CD4-positive, alpha-beta T cell treated with Interleukin-4 for 4 hours (primary cell): ENCODE results near the gene LZTS2.
A peak's percentile ranks its signal among the peaks of the same experiment; 100 is the strongest.

Source experiments
- DNase-seq: peaks from one replicate; pipeline ENCODE4 v3.0.0-alpha.2; 2020

LZTS2 gene

GRCh38 chr10:100979791-100980272 is 19.8 kb upstream of the LZTS2 start:
- DNase-seq = no peak

DNA sequence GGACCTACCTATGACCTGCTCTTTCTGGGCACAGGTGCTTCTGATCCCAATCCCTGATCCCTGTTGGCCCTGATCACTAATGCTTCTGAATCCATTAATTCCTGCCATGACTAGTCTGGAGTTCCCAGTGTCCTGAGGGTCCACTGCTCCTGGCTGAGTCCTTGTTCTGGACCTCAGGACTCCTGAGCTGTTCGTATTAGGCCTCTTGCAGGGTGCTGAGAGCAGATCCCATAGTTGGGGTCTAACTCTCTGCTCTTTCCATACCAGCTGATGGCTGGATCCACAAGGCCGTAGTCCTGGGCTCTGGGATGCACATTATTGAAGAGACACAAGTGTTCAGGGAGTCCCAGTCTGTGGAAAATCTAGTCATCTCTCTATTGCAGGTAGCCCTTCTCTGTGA is 19.3 kb upstream of the LZTS2 start:
- DNase-seq = no peak

DNA sequence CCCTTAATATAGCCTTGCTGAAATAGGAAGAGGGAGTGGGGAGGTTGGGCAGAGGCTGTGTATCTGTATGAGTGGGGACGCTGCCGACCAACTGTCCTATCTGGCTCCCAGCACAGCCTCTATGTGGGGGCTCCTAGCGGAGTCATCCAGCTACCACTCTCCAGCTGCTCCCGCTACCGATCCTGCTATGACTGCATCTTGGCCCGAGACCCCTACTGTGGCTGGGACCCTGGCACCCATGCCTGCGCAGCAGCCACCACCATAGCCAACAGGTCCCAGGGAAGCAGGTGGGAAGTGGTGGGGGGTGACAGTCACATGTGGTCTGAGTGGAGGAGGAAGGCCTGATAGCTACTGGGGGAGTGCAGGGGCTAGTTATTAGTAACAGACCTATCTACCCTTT is 18.9 kb upstream of the LZTS2 start:
- no peak for DNase-seq

GRCh38 chr10:100981178-100981772 is 18.3 kb upstream of the LZTS2 start:
- no peak for DNase-seq

- no peak for DNase-seq
Observed at GRCh38 chr10:100982916-100983830, 16.4 kb upstream of the LZTS2 start.

- DNase-seq = no peak
Observed at GRCh38 chr10:100983868-100984671, 15.5 kb upstream of the LZTS2 start.

DNA sequence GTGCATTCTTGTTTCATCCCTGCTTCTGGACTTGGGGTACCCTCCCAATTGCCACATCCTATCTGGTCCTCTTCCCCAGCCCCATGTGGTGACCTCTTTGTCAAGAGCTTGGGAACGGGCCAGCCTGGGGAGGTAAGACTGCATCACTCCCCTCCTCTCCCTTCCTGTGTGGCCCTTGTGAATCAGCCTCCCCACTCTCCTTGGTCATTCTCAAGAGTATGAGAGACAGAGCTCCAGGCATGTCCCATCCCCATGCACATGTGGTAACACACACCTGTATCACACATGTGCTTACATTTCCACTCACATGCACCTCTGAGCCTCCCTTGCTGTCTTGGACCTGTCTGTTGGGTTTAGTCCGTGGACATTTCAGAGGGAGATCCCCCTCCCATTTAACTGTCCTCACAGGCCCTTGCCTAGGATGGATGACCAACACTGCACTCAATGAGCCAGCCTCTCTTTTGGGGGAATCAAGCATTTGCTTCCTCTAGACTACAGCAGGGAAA is 14.9 kb upstream of the LZTS2 start:
- no peak for DNase-seq

GRCh38 chr10:100985336-100985735 is 14.3 kb upstream of the LZTS2 start:
- no peak for DNase-seq

GRCh38 chr10:100986623-100986951 is 13.0 kb upstream of the LZTS2 start:
- DNase-seq = no peak

DNA sequence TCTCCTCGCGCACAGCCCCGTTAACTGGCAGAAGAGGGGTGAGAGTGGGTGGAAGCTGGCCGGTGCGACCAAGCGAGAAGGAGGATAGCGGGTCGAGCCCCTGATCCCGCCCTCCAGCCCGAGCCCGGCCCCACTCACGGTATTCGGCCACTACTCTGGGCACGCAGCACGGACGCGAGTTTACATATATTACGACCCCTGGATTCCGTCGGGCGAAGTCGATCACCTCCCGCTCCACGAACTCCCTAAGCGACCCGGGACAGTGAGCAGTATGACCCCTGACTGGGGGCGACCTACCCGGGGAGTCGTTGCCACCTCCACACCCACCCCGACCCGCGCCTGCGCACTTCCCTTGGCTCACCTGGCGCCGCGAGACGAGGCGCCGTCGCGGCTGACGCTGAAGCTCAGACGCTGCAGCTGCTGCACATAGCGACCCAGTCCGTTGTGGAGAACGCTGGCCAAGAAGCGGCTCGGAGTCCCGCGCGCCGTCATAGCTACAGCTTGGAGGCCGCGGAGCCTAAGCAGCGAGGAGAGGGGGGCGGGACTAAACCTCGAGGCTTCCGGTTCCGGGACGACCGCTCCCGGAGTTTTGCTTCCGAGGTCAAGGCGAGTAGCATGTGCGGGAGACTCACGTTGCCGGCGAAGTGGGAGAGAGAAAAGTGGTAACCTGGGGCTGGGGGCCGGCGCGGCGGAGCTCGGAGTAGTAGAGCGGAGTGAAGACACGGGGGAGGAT is 12.5 kb upstream of the LZTS2 start, which contains the start of the genes MRPL43 and TWNK:
Gene MRPL43 (minus strand): TSS at position 546 of the 733 bp plus-strand sequence. CDS start 54 bp downstream, at position 492.
Gene TWNK (plus strand): TSS at position 592 of the 733 bp plus-strand sequence. CDS start 668 bp downstream, outside the sequence.
- DNase-seq = peak; percentile 81

DNA sequence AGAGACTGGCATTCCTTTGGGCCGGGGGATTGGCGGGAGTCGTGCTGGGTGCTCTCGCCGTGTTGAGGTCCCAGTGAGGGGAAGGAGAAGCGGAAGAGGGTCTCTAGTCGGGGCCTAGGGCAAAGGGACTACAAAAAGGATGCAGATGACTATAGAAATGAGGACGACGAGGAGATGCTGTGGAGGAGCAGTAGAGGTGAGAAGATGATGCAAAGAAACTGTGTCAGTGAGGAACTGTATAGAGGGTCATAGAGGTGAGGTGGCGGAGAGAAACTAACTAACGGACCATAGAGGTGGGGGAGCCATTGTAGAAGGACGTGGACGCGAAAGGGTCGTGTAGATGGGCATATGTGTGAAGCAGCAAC is 11.9 kb upstream of the LZTS2 start:
- no peak for DNase-seq

GRCh38 chr10:100988166-100988565 is 11.4 kb upstream of the LZTS2 start:
- no peak for DNase-seq

DNA sequence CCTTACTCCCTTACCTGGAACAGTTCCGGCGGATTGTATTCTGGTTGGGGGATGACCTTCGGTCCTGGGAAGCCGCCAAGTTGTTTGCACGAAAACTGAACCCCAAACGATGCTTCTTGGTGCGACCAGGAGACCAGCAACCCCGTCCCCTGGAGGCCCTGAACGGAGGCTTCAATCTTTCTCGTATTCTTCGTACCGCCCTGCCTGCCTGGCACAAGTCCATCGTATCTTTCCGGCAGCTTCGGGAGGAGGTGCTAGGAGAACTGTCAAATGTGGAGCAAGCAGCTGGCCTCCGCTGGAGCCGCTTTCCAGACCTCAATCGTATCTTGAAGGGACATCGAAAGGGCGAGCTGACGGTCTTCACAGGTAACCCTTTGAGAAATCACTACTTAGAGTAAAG is 10.5 kb upstream of the LZTS2 start:
- no peak for DNase-seq

DNA sequence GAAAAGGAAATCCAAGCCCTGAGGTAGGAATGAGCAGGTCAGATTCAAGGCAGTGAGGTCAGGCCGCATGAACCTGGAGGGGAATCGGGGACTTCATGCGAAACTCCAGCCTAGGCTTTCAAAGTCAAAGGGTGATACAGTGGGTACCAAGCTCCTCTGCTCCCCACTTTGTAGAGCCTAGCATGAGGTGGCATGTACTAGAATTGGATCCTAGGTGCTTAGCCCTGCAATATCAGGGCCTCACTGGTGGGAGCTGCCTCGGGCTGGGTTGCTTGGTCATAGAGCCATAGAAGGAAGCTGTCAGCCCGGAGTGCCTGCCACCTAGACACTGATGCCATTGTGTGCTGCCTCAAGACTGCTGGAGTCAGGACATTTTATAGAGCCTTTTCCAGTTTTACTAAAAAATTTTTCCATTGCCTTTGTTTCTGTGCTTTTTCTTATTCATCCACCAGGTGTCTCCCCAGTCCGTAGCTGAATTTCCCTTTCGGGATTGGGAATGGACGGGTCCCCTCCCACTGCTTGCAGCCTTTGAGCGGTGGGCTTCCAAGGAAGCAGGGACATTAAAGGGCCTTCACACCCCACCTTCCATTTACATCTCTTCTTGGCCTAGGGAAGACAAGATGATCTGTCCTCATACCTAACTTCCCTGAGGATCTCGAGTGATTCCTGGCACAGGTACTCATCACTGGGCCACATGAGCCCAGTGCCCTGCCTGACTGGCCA is 5.5 kb upstream of the LZTS2 start:
- no peak for DNase-seq

- DNase-seq = no peak
Observed at GRCh38 chr10:100995181-100995580, 4.4 kb upstream of the LZTS2 start.

GRCh38 chr10:100996678-100997359 is 2.8 kb upstream of the LZTS2 start:
- DNase-seq = peak; percentile 10

GRCh38 chr10:100997360-100998182 is 2.0 kb upstream of the LZTS2 start:
- peak; percentile 59 for DNase-seq

DNA sequence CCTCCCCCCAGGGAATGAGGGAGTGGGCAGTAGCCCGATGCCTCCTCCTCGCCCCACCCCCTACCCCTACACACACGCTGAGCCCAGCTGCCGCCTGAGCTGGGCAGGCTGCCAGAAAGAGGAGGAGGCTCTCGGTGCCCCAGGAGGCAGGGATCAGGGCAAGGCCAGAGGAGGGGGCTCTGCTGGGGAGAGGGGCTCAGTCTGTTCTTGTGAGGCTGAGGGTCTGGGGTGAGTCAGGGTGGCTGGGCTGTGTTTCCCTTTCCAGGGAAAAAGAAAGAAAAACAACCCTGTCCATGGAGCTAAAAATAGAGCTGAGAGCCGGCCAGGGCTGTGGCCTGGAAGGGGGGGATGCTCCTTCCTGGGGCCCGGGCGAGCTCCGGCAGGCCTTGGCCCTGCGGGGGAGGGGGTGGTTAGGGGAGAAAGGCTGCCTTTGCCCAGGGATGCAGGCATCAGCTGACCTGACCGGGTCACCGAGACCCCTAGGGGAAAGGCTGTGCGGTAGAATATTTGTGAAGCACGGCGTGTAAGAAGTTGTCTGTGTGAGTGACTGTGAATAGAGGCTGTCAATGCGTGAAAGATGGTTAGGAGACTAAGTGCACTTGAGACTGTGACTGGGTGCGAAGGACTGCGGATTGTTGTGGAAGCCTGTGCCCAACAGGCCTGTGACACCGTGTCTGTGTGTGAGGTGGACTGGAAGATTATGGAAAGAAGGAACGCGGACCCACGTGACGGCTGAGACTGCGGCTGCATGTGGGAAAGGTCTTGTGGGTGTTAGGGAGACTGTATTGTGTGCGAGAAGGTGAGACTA is 1.2 kb upstream of the LZTS2 start:
- DNase-seq = peak; percentile 51
